Stimulated activated CD4-positive, alpha-beta T cell treated with anti-CD3 and anti-CD28 coated beads, Interleukin-2, amount 100 ng/mL, for 48 hours (primary cell): Measurements from ENCODE around the gene GHRH.

Experiments
- DNase-seq, 2 donors: peaks; one replicate each; pipeline ENCODE4 v3.0.0-alpha.2; 2020

Gene GHRH

DNA sequence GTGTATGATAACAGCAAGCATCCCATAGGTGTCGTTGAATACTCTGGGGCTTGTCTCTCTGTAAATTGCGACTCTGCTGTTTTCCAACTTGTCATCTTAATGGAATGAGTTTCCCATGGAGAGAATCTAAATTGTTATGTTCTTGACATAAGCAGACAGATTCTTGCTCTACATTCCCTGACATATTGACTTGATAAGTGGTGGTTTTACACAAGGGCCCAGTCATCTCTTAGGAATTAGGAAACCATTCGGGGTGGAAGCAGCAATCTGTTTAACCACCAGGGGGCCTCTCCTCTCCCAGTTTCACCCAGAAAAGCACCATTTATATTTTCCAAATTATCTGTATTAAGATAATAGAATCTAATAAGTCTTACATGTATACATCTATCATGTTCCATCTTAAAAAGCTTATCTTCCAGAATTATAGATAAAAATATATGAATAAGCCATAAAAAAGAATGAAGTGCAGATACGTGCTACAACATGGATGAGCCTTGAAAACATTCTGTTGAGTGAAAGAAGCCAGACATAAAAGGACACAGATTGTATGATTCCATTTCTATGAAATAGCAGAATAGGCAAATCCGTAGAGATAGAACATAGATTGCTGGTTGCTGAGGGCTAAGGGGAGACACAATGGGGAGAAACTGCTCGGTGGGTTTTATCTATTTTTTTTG, 59.2 kb downstream of the GHRH start:
- no peak for DNase-seq

DNA sequence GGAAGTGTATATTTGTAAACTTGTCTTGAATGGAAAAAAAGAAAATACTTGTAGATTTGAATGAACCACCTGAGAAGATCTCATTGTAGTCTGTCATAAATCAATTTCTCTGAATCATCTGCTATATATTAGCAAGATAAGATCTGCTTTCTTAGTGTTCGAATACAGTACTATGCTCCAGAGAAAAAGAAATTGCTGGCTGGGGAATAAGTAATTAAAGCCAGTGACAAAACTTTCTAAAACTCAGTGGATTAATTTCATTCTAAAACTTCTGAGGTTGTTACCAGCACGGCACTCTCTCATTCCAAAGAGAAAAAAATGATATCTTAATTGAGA, 59.8 kb downstream of the GHRH start:
- no peak for DNase-seq
